HG03097 (cell line): ENCODE results near the gene MCIDAS.

Source experiments
- ATAC-seq: cut with Tn5 transposase; IDR thresholded peaks from one replicate; pipeline ENCODE4 v1.9.1; 2021; ENCODE audit not compliant: unreplicated experiment, low FRiP score

MCIDAS gene

GRCh38 chr5:55226934-55227663 is at the start of gene MCIDAS:
MCIDAS (minus strand) TSS chr5:55227315; CDS start chr5:55227138, 177 bp downstream.
- ATAC-seq = no peak

GRCh38 chr5:55276771-55277170 is 49.7 kb upstream of the MCIDAS start:
- ATAC-seq = no peak

GRCh38 chr5:55258339-55258738 is 31.2 kb upstream of the MCIDAS start:
- no peak for ATAC-seq

- no peak for ATAC-seq
These were observed 27.7 kb upstream of the MCIDAS start for GRCh38 chr5:55254802-55255201.

GRCh38 chr5:55250064-55250463 is 22.9 kb upstream of the MCIDAS start:
- no peak for ATAC-seq

- no peak for ATAC-seq
These were observed 14.6 kb upstream of the MCIDAS start for GRCh38 chr5:55241746-55242145.

GRCh38 chr5:55236800-55237199 is 9.7 kb upstream of the MCIDAS start:
- no peak for ATAC-seq

GRCh38 chr5:55234121-55234700 is 7.1 kb upstream of the MCIDAS start:
- ATAC-seq = no peak

GRCh38 chr5:55232985-55233928 is 6.1 kb upstream of the MCIDAS start, which contains the start of gene CCNO:
CCNO (minus strand) TSS chr5:55233608; CDS start chr5:55233523, 85 bp downstream.
- ATAC-seq = no peak

- ATAC-seq = no peak
These were observed 5.3 kb upstream of the MCIDAS start for GRCh38 chr5:55232271-55232984.

GRCh38 chr5:55231919-55232270 is 4.8 kb upstream of the MCIDAS start:
- no peak for ATAC-seq

- ATAC-seq = no peak
These were observed 4.2 kb upstream of the MCIDAS start for GRCh38 chr5:55231029-55231918.

GRCh38 chr5:55230086-55230629 is 3.0 kb upstream of the MCIDAS start:
- no peak for ATAC-seq

GRCh38 chr5:55227664-55228430 is 732 bp upstream of the MCIDAS start:
- ATAC-seq = no peak

GRCh38 chr5:55226027-55226933 is 835 bp downstream of the MCIDAS start:
- ATAC-seq = no peak

GRCh38 chr5:55225346-55225745 is 1.8 kb downstream of the MCIDAS start:
- ATAC-seq = no peak

GRCh38 chr5:55223812-55224240 is 3.3 kb downstream of the MCIDAS start:
- ATAC-seq = no peak
